Measurements from ENCODE around the gene GABRP.

Gene GABRP

GRCh38 chr5:170860818-170861666 is 77.5 kb downstream of the GABRP start:
- H3K79me2 ChIP-seq (ENCODE audit: control insufficient read depth, low read length) = no peaks in the 10 kb centered on the region
- H3K36me3 ChIP-seq (ENCODE audit: control insufficient read depth, low read length) = no peaks in the 10 kb centered on the region
- H4K20me1 ChIP-seq (ENCODE audit: control insufficient read depth, insufficient read depth, low read depth, low read length) = no peaks in the 10 kb centered on the region
- TF ChIP-seq CTCF (IDR thresholded peaks at IDR 0.05; ENCODE audit: low read depth, low read length, poor library complexity, severe bottlenecking) (no peak), EZH2phosphoT487 (IDR thresholded peaks at IDR 0.05; ENCODE audit: borderline replicate concordance, low read length) (no peak)
- no peaks in the 10 kb centered on the region for H3K27me3 ChIP-seq (ENCODE audit: control insufficient read depth, low read length)
- H3K9me3 ChIP-seq (ENCODE audit: control insufficient read depth, insufficient read depth, low read length) = peaks cover 6% of the 10 kb centered on the region; the same call in 1 of the 2 replicates
- no peak overlapping the region for H3K4me2 ChIP-seq (ENCODE audit: low read length)
- no peak overlapping the region for H3K27ac ChIP-seq (ENCODE audit: low read depth, low read length)
- no peaks in the 10 kb centered on the region for H3F3A ChIP-seq (ENCODE audit: control insufficient read depth, insufficient read depth)
- H3K4me3 ChIP-seq (ENCODE audit: low read length) = no peak overlapping the region
- H3K9me2 ChIP-seq (replicated peaks; ENCODE audit: control insufficient read depth, low read length) = no peaks in the 10 kb centered on the region
- H3K4me1 ChIP-seq (ENCODE audit: control insufficient read depth, low read length) = no peaks in the 10 kb centered on the region

GRCh38 chr5:170861667-170861916 is 78.1 kb downstream of the GABRP start:
- Histone ChIP-seq H3K79me2 (ENCODE audit: control insufficient read depth, low read length) (no peaks in the 10 kb centered on the region), H3K4me2 (ENCODE audit: low read length) (no peak overlapping the region), H4K20me1 (ENCODE audit: control insufficient read depth, insufficient read depth, low read depth, low read length) (no peaks in the 10 kb centered on the region), H3K9me2 (replicated peaks; ENCODE audit: control insufficient read depth, low read length) (no peaks in the 10 kb centered on the region), H3F3A (ENCODE audit: control insufficient read depth, insufficient read depth) (no peaks in the 10 kb centered on the region), H3K36me3 (ENCODE audit: control insufficient read depth, low read length) (no peaks in the 10 kb centered on the region), H3K27me3 (ENCODE audit: control insufficient read depth, low read length) (no peaks in the 10 kb centered on the region), H3K4me1 (ENCODE audit: control insufficient read depth, low read length) (no peaks in the 10 kb centered on the region), H3K9me3 (ENCODE audit: control insufficient read depth, insufficient read depth, low read length) (peaks cover 6% of the 10 kb centered on the region; the same call in 1 of the 2 replicates), H3K27ac (ENCODE audit: low read depth, low read length) (no peak overlapping the region), H3K4me3 (ENCODE audit: low read length) (no peak overlapping the region)
- TF ChIP-seq CTCF (IDR thresholded peaks at IDR 0.05; ENCODE audit: low read depth, low read length, poor library complexity, severe bottlenecking) (no peak), EZH2phosphoT487 (IDR thresholded peaks at IDR 0.05; ENCODE audit: borderline replicate concordance, low read length) (no peak)

- Histone ChIP-seq H3K4me3 (ENCODE audit: low read length) (no peak within 1 kb of the TSS), H3K4me2 (ENCODE audit: low read length) (no peak within 1 kb of the TSS), H3K27ac (ENCODE audit: low read depth, low read length) (no peak within 1 kb of the TSS), H4K20me1 (ENCODE audit: control insufficient read depth, insufficient read depth, low read depth, low read length) (no peaks in the 10 kb centered on the region), H3K9me3 (ENCODE audit: control insufficient read depth, insufficient read depth, low read length) (peaks cover 6% of the 10 kb centered on the region; the same call in 1 of the 2 replicates), H3K79me2 (ENCODE audit: control insufficient read depth, low read length) (no peaks in the 10 kb centered on the region), H3K9me2 (replicated peaks; ENCODE audit: control insufficient read depth, low read length) (no peaks in the 10 kb centered on the region), H3K4me1 (ENCODE audit: control insufficient read depth, low read length) (no peaks in the 10 kb centered on the region), H3F3A (ENCODE audit: control insufficient read depth, insufficient read depth) (no peaks in the 10 kb centered on the region), H3K27me3 (ENCODE audit: control insufficient read depth, low read length) (no peaks in the 10 kb centered on the region), H3K36me3 (ENCODE audit: control insufficient read depth, low read length) (no peaks in the 10 kb centered on the region)
- TF ChIP-seq EZH2phosphoT487 (IDR thresholded peaks at IDR 0.05; ENCODE audit: borderline replicate concordance, low read length) = no peak
- TF ChIP-seq CTCF (IDR thresholded peaks at IDR 0.05; ENCODE audit: low read depth, low read length, poor library complexity, severe bottlenecking) = no peak
These were observed 78.6 kb downstream of the GABRP start, which contains the start of gene RANBP17 for GRCh38 chr5:170861917-170862766. TSS of gene RANBP17 (plus strand) at chr5:170862018.

Data from DOHH2 (cell line).